ENCODE measurements around the gene SCPEP1. TPM values are rescaled to one million over a fixed set of nuclear protein-coding genes. Genes with fewer than 3 reads are reported as not detected.

The SCPEP1 gene
- polyA plus RNA-seq, 1 of the 3 experiments (the other 2 are of a cell fraction) = 99.6 TPM

Other genes with a start within 250 kb of the SCPEP1 start
- gene C17orf67, start 144.2 kb upstream of the SCPEP1 start, polyA plus RNA-seq (2012; rRNA removed) = 1.6 and 1.7 TPM in 2 replicates
- gene DGKE, start 144.0 kb upstream of the SCPEP1 start, polyA plus RNA-seq (2012; rRNA removed) = 2.4 and 2.8 TPM in 2 replicates
- gene TRIM25, start 64.1 kb upstream of the SCPEP1 start, polyA plus RNA-seq (2012; rRNA removed) = 17.1 and 24.2 TPM in 2 replicates
- 3.9 and 5.7 TPM in 2 replicates for gene COIL, start 17.1 kb upstream of the SCPEP1 start, polyA plus RNA-seq (2012; rRNA removed)
- gene AKAP1, start 107.1 kb downstream of the SCPEP1 start, polyA plus RNA-seq (2012; rRNA removed) = 23.7 and 36.3 TPM in 2 replicates